ENCODE data around the gene MRC2.

MRC2 gene

GRCh38 chr17:62656446-62656845 lies 29.0 kb downstream of the MRC2 start:
- TF ChIP-seq CTCF (IDR thresholded peaks at IDR 0.05): no peak

GRCh38 chr17:62657145-62657665 lies 29.7 kb downstream of the MRC2 start:
- no peak for TF ChIP-seq CTCF (IDR thresholded peaks at IDR 0.05)

GRCh38 chr17:62657690-62658089 lies 30.2 kb downstream of the MRC2 start:
- no peak for TF ChIP-seq CTCF (IDR thresholded peaks at IDR 0.05)

GRCh38 chr17:62658136-62658920 lies 30.9 kb downstream of the MRC2 start:
- TF ChIP-seq CTCF (IDR thresholded peaks at IDR 0.05): no peak

GRCh38 chr17:62660629-62661118 lies 33.2 kb downstream of the MRC2 start:
- TF ChIP-seq CTCF (IDR thresholded peaks at IDR 0.05): no peak

GRCh38 chr17:62661337-62661736 lies 33.9 kb downstream of the MRC2 start:
- TF ChIP-seq CTCF (IDR thresholded peaks at IDR 0.05): no peak

GRCh38 chr17:62662855-62663254 lies 35.4 kb downstream of the MRC2 start:
- TF ChIP-seq CTCF (IDR thresholded peaks at IDR 0.05): no peak

All from LNCAP (cell line).